Lung (tissue), 12 donors: ENCODE data around the gene PAF1. TPM values are rescaled to one million over a fixed set of nuclear protein-coding genes. Genes with fewer than 3 reads are reported as not detected.

Experiments
- ATAC-seq: fragments of 200-7000 bp; cut with Tn5 transposase; one replicate; pipeline ENCODE4 v1.9.1; 2020; ENCODE audit warnings: moderate number of reproducible peaks; ENCODE audit not compliant: insufficient read depth, low FRiP score
- DNase-seq, 3 donors: peaks; one replicate each; pipeline ENCODE4 v3.0.0-alpha.2; 2013 to 2017
- H3K27ac ChIP-seq, 2 donors: one replicate each; pipeline ENCODE4 v1.5.1; 2013; ENCODE audit warnings: mild to moderate bottlenecking in 2 of 2, moderate library complexity in 2 of 2, control low read depth in 1 of 2, inconsistent platforms in 1 of 2, low read depth in 1 of 2, low read length in 1 of 2
- H3K27me3 ChIP-seq, 3 donors: one replicate each; pipeline ENCODE4 v1.5.1; 2013; ENCODE audit warnings: low read length in 2 of 3; ENCODE audit not compliant: control insufficient read depth in 3 of 3, insufficient read depth in 3 of 3
- H3K36me3 ChIP-seq, 4 donors: one replicate each; pipeline ENCODE4 v1.5.1; 2013; ENCODE audit warnings: low read length in 4 of 4, mild to moderate bottlenecking in 1 of 4, moderate library complexity in 1 of 4; ENCODE audit not compliant: control insufficient read depth in 4 of 4, insufficient read depth in 4 of 4
- H3K4me1 ChIP-seq, 5 donors: one replicate each; pipeline ENCODE4 v1.5.1; 2013; ENCODE audit warnings: low read length in 5 of 5, mild to moderate bottlenecking in 2 of 5, moderate library complexity in 1 of 5; ENCODE audit not compliant: control insufficient read depth in 5 of 5, insufficient read depth in 5 of 5
- H3K4me3 ChIP-seq: one replicate; pipeline ENCODE4 v1.5.1; 2013; ENCODE audit warnings: mild to moderate bottlenecking, control low read depth, moderate library complexity
- H3K9ac ChIP-seq, 2 donors: one replicate each; pipeline ENCODE4 v1.5.1; 2013; ENCODE audit warnings: low read length in 2 of 2, control low read depth in 1 of 2; ENCODE audit not compliant: insufficient read depth in 1 of 2
- H3K9me3 ChIP-seq, 4 donors: one replicate each; pipeline ENCODE4 v1.5.1; 2013; ENCODE audit warnings: low read length in 3 of 4, mild to moderate bottlenecking in 1 of 4, moderate library complexity in 1 of 4; ENCODE audit not compliant: control insufficient read depth in 4 of 4, insufficient read depth in 3 of 4
- CTCF ChIP-seq: IDR thresholded peaks from 2 replicates; pipeline ENCODE4 v1.5.1; 2012; ENCODE audit warnings: mild to moderate bottlenecking; ENCODE audit errors: control extremely low read depth, extremely low read depth
- WGBS, 2 donors: extraction: QIAGEN DNeasy Blood & Tissue Kit; methylation state at CpG; one replicate each; pipeline ENCODE4 v1.1.7; 2013; 5-methylcytosine and 5-hydroxymethylcytosine counted together
- polyA plus RNA-seq, 2 donors: library from polyadenylated mRNA; stranded (reverse); fragments of 200-250 nt; gene quantifications; one replicate each; pipeline ENCODE4 v1.2.1, GENCODE V29; 2013
- total RNA-seq, 2 donors: library from RNA; depleted of rRNA in 1 of 2; stranded (reverse); fragments of >200 nt in 1 of 2; gene quantifications; one replicate each; pipeline ENCODE4 v1.2.1, GENCODE V29; 2014 to 2021
- donor health status: control.
- donor health status: control.
- donor health status: Bipolar disorder and iron deficiency.
- donor health status: healthy.
- donor health status: DM: yes; HTN: yes; CAD: no.

PAF1 gene
- total and polyA plus RNA-seq, 4 donors: 24.8 to 41.8 (median 34.0) TPM

DNA sequence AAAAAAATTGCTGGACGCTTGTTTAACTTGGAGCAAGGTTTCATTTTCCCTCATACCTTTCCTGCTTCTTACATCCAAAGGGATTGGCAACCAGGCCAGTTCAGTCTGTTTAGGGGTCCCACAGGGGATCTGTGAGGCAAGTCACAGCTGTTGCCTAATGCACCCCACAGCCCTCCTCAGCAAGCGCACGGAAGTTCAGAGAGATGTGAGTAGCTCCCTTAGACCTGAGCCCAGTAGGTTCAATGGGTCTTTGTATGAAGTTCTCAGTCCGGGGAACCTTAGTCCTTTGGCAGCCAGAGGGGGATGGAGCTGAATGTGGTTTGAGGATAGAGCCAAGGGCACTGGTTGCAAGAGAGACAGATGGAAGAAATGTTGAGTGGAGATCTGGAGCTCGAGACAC lies 35.7 kb downstream of the PAF1 start:
- H3K9ac ChIP-seq: no peak overlapping the region
- H3K4me1 ChIP-seq: no peaks in the 10 kb centered on the region
- H3K27me3 ChIP-seq: no peaks in the 10 kb centered on the region
- peaks cover 21 to 57% (median 36%) of the 10 kb centered on the region in 4 donors for H3K36me3 ChIP-seq
- no peak for TF ChIP-seq CTCF
- H3K4me3 ChIP-seq: no peak overlapping the region
- DNase-seq (no peak), ATAC-seq (no peak)
- H3K27ac ChIP-seq: no peak overlapping the region
- no peaks in the 10 kb centered on the region for H3K9me3 ChIP-seq
- WGBS, 2 donors: 94 to 98% methylated on average over 5 of the region's 5 CpGs

GRCh38 chr19:39352381-39353255 lies 38.3 kb downstream of the PAF1 start:
- Histone ChIP-seq H3K27me3 (no peaks in the 10 kb centered on the region), H3K4me1 (peaks cover 0 to 4% (median 0%) of the 10 kb centered on the region in 5 donors), H3K36me3 (peaks cover 16 to 55% (median 32%) of the 10 kb centered on the region in 4 donors), H3K9ac (no peak overlapping the region), H3K4me3 (no peak overlapping the region), H3K27ac (no peak overlapping the region), H3K9me3 (no peaks in the 10 kb centered on the region)
- no peak for TF ChIP-seq CTCF
- WGBS, 2 donors: 86 to 91% methylated on average over 12 of the region's 12 CpGs
- DNase-seq (no peak), ATAC-seq (no peak)

- Histone ChIP-seq H3K4me3 (no peak overlapping the region), H3K36me3 (peaks cover 6 to 49% (median 24%) of the 10 kb centered on the region in 4 donors), H3K27me3 (no peaks in the 10 kb centered on the region), H3K9me3 (no peaks in the 10 kb centered on the region), H3K4me1 (peaks cover 0 to 4% (median 0%) of the 10 kb centered on the region in 5 donors), H3K9ac (no peak overlapping the region), H3K27ac (no peak overlapping the region)
- TF ChIP-seq CTCF: no peak
- ATAC-seq (no peak), DNase-seq (no peak)
- WGBS, 2 donors: 65 to 74% methylated on average over 4 of the region's 4 CpGs
Observed at GRCh38 chr19:39351537-39352064, 39.3 kb downstream of the PAF1 start.
